C4-2B (cell line): ENCODE results near the gene NWD2.

ENCODE experiments used
- ZFX ChIP-seq: fragments of 450-650 bp; IDR thresholded peaks from 2 replicates; pipeline ENCODE4 v1.6.1; 2017
- TF ChIP-seq, protein P1 (sequence below): fragments of 450-650 bp; conservative IDR thresholded peaks from 2 replicates; pipeline ENCODE4 v1.5.1; 2017; ENCODE audit warnings: mild to moderate bottlenecking

DNA sequence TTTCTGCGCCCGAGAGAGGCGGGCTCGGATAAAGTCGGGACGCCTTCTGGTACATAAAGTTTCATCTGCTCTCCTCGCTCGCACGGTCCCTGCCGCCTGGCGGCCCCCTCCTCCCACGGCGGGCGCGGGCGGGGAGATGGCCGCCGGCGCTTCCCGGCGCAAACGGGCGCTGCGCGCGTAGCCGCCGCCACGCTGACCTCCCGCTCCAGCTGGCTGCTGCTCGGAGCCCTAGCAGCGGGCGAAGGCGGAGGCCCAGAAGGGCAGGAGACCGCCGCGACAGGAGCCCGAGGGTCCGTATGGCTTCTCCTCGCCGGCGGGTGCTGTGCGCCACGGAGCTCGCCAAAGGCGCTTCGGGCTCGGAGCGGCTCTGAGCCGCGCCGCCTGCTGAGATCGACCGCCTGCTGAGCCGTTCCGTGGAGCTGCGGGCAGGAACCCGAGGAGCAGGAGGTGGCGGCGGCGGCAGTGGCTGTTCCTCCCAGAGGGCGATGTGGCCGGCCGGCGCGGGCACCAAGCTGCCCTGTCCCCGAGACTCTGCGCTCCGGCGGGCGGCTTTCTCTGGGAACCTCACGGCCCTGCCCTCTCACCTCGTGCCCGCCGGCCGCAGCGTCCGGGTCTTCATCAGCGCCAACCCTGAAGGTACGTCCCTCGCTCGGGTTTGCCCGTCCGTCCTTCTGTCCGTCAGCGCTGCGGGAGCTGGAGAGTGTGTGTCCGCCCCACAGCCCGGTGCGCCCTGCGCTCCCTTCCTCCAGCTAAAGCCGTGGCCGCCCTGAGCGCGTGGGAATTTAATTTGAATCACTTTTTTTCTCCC is at the start of gene NWD2:
- TF ChIP-seq, protein P1, sequence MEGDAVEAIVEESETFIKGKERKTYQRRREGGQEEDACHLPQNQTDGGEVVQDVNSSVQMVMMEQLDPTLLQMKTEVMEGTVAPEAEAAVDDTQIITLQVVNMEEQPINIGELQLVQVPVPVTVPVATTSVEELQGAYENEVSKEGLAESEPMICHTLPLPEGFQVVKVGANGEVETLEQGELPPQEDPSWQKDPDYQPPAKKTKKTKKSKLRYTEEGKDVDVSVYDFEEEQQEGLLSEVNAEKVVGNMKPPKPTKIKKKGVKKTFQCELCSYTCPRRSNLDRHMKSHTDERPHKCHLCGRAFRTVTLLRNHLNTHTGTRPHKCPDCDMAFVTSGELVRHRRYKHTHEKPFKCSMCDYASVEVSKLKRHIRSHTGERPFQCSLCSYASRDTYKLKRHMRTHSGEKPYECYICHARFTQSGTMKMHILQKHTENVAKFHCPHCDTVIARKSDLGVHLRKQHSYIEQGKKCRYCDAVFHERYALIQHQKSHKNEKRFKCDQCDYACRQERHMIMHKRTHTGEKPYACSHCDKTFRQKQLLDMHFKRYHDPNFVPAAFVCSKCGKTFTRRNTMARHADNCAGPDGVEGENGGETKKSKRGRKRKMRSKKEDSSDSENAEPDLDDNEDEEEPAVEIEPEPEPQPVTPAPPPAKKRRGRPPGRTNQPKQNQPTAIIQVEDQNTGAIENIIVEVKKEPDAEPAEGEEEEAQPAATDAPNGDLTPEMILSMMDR = no peak
- no peak for TF ChIP-seq ZFX
